GM12874 (cell line): ENCODE measurements around the gene CD300H.

Experiments
- TF ChIP-seq, protein P1 (sequence below): IDR thresholded peaks from 2 replicates; pipeline ENCODE4 v1.5.1; 2011; ENCODE audit warnings: low read depth, mild to moderate bottlenecking, control low read depth, low read length, moderate library complexity; ENCODE audit not compliant: insufficient read depth

Gene CD300H

DNA sequence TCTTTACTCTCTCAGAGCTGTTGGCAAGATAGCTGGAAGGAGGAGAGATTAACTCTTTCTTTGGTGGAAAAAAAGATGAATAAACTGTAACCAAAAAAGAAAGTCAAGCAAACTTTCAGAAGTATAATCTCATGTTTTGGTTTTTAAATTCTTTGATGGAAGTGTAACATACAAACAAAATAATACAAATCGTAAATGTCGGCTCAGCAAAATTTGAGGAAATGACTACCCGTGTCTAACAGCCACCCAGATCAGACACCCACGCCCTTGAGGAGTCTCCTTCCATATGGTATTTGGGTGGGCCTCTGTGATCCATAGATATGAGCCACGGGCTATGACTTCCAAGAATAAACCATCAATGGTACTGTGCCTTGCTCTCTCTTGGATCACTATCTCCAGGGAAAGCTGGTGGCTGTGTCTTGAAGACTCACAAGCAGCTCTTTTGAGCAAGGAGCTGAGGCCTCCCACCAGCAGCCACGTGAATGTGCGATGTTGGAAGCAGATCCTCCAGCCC lies 11.8 kb downstream of the CD300H start:
- TF ChIP-seq, protein P1, sequence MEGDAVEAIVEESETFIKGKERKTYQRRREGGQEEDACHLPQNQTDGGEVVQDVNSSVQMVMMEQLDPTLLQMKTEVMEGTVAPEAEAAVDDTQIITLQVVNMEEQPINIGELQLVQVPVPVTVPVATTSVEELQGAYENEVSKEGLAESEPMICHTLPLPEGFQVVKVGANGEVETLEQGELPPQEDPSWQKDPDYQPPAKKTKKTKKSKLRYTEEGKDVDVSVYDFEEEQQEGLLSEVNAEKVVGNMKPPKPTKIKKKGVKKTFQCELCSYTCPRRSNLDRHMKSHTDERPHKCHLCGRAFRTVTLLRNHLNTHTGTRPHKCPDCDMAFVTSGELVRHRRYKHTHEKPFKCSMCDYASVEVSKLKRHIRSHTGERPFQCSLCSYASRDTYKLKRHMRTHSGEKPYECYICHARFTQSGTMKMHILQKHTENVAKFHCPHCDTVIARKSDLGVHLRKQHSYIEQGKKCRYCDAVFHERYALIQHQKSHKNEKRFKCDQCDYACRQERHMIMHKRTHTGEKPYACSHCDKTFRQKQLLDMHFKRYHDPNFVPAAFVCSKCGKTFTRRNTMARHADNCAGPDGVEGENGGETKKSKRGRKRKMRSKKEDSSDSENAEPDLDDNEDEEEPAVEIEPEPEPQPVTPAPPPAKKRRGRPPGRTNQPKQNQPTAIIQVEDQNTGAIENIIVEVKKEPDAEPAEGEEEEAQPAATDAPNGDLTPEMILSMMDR: no peak

DNA sequence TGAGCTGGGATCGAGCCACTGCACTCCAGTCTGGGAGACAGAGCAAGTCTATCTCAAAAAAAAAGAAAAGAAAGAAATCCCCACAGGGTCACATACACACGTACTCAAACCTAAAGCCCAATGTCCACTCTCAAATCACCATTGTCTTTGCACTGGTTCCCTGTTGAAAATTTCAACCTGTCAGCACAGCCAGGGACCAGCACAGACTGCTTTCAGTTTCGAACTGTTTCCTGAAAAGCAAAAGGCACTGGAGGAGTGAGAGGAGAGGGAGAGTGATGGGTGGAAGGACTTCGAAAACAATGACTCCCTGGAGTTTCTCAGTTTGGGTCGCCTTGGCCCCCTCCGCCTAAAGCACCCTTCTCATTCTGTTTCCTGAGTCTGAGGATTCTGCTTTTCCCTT lies 12.4 kb downstream of the CD300H start:
- TF ChIP-seq, protein P1: no peak

DNA sequence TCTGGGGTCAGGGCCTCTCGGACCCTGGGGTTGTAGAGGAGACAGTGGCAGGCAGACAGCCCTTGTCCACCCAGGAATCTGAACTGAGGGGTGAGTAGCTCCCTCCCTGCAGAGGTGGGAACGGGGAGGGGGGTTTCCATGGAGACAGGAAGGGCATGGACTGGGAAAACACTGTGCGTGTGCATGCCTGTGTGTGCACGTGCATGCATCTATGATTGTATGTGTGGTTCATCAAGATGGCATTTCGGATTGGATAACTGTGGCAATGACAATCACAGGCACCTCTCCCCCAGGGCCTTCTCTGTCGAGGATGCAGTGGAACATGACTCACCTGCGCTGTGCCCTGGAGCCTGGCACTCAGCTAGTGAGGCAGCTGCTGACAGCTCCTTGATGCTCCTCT lies 15.3 kb downstream of the CD300H start:
- TF ChIP-seq, protein P1: no peak

DNA sequence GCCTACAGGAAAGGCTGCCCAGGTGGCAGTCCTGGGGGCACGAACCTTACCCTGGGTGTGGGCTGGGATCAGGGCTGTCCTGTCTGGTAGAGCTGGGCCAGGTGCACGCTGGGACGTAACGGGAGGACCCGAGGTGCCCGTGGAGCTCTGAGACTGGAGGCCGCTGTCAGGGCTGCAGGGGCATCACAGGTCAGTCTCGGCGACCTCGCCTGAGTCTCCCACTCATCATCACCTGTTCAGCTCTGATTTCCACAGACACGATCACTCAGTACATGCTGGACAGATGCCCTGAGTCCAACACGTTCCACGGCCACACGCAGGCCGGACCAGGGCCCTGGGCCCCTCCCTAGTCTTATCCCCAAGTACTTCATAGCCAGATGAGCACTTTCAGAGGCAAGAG lies 16.7 kb downstream of the CD300H start:
- TF ChIP-seq, protein P1: no peak

DNA sequence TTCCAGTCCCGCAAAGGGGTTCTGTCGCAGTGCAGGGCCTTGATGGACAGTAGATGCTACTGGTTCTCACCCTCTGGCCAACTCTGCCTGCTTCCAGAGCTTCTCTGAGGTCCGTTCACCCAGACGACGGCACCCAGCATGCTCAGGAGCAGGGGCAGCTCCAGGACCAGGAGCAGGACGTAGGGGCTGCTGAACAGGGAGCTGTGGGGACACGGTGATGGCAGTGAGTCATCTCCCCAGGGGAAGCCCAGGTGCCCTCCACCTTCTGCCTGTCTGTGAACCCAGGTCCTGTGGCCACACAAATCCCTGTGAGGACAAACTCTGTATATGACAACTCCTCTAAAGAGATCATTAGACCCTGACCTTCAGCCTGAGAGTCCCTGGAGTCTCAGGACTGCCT lies 18.0 kb downstream of the CD300H start:
- TF ChIP-seq, protein P1: no peak

DNA sequence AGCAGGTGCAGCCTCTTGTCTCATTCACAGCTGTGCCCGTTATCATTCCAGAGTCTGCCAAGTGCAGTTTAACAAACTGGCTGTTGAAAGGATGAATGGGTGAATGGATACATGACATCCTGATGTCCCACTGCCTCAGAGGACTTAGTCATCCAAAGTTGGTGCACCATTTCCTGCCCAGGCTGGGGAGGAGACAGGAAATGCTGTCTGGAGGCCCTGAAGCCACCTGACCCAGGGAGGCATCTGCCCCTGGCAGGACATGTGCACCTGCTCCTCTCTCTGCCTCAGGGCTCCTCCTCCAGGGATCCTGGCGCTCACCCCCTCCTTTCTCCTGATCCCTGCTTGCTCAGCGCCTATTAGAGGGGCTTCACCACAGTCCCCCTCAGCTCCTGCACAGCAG lies 19.6 kb downstream of the CD300H start:
- TF ChIP-seq, protein P1: no peak

DNA sequence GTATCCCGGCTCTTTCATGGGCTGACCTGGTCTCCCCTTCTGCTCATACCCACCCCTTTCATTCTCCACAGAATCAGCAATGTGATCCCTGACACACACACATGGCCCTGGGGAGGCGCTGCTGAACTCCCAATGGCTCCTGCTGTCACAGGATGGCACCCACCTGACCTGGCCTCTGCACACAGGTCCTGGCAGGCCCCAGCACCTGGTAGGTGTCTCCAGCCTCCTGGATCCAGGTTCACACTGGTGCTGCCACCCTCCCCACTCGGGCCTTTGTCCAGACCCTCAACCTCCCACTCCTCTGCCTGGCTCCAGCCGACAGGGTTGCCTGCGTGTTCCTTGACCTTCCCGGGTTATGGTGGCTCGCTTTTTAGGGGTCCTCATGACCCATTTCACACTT lies 20.0 kb downstream of the CD300H start:
- TF ChIP-seq, protein P1: no peak

DNA sequence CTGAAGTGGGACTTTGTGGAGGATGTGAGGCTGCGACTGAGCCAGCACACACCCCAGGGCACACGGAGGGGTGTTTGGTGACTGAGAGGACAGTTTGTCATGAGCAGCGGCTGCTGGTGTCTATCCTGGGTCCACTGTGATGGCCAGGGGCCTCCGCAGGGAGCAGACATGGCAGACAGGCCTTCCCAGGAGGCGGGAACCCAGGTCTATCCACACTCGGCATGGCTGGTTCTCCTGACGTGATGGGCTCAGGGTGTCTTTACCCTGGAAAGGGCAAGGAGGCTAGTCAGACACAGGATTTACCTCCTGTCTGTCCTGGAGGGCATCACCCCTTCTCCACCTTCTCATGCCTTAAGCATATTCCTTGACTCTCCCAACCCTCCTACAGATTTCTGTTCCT lies 20.7 kb downstream of the CD300H start:
- TF ChIP-seq, protein P1: no peak
